ENCODE data around the gene KRTAP10-2.
A peak's percentile ranks its signal among the peaks of the same experiment; 100 is the strongest.
"Not testable (repeated sequence)": the region's sequence is repeated elsewhere in the genome, so short reads cannot be mapped to it uniquely, and the experiment has no call there.

The KRTAP10-2 gene

DNA sequence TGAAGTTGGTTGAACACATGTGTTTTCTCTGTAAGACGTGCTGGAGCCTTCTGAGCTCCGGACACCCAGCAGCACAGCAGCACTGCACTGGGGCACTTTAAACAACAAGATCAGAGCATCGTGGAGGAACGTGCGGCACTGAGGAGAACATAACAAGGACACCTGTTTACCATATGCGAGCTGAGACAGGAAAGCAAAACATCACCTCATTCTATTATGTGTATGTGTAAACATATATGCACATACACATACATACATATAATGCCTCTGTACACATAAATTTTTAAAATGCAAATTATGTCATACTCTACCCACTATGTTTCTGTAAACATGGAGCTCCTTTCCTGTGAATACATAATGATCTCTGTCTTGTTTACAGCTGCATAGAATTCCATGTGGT, 44.2 kb upstream of the KRTAP10-2 start:
- H3K27me3 Mint-ChIP-seq (ENCODE audit: low read depth), result peaks cover 20% of the 10 kb centered on the region
- H3K9me3 Mint-ChIP-seq, result peaks cover 5% of the 10 kb centered on the region
- H3K4me3 Mint-ChIP-seq, result no peak overlapping the region
- TF ChIP-seq, protein P1, sequence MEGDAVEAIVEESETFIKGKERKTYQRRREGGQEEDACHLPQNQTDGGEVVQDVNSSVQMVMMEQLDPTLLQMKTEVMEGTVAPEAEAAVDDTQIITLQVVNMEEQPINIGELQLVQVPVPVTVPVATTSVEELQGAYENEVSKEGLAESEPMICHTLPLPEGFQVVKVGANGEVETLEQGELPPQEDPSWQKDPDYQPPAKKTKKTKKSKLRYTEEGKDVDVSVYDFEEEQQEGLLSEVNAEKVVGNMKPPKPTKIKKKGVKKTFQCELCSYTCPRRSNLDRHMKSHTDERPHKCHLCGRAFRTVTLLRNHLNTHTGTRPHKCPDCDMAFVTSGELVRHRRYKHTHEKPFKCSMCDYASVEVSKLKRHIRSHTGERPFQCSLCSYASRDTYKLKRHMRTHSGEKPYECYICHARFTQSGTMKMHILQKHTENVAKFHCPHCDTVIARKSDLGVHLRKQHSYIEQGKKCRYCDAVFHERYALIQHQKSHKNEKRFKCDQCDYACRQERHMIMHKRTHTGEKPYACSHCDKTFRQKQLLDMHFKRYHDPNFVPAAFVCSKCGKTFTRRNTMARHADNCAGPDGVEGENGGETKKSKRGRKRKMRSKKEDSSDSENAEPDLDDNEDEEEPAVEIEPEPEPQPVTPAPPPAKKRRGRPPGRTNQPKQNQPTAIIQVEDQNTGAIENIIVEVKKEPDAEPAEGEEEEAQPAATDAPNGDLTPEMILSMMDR (IDR thresholded peaks at IDR 0.05; ENCODE audit: unreplicated experiment in 3 of 3), result no peak
- H3K4me1 Mint-ChIP-seq, result peaks cover 11% of the 10 kb centered on the region
- no peaks in the 10 kb centered on the region for H3K36me3 Mint-ChIP-seq (ENCODE audit: low read depth)
- H3K27ac Mint-ChIP-seq, result no peak overlapping the region

DNA sequence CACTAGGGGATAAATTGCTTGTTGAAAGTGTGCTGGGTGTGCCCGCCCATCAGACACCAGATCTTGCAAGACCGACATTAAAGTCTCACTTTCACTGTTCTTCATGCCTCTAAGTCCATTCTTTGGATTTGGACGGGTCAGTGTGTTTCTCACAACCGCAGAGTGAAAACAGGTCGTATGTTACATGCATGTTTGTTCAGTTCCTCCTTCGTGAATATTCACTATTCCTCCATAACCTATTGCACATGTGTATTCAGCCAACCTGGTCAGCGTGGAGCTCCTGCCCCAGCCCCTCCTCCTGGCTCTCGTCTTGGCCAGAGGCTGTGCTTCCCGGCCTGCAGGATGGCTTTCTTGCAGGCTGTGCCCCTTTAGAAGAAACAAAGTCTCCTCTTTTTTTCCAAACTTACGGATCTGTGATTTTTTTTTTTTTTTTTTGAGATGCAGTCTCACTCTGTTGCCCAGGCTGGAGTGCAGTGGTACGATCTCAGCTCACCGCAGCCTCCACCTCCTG, 43.2 kb upstream of the KRTAP10-2 start:
- Mint-ChIP-seq H3K4me3 (no peak overlapping the region), H3K4me1 (peaks cover 11% of the 10 kb centered on the region), H3K9me3 (peaks cover 5% of the 10 kb centered on the region), H3K36me3 (ENCODE audit: low read depth) (no peaks in the 10 kb centered on the region), H3K27ac (no peak overlapping the region), H3K27me3 (ENCODE audit: low read depth) (peaks cover 17% of the 10 kb centered on the region)
- TF ChIP-seq, protein P1 (IDR thresholded peaks at IDR 0.05; ENCODE audit: unreplicated experiment in 3 of 3), result no peak

DNA sequence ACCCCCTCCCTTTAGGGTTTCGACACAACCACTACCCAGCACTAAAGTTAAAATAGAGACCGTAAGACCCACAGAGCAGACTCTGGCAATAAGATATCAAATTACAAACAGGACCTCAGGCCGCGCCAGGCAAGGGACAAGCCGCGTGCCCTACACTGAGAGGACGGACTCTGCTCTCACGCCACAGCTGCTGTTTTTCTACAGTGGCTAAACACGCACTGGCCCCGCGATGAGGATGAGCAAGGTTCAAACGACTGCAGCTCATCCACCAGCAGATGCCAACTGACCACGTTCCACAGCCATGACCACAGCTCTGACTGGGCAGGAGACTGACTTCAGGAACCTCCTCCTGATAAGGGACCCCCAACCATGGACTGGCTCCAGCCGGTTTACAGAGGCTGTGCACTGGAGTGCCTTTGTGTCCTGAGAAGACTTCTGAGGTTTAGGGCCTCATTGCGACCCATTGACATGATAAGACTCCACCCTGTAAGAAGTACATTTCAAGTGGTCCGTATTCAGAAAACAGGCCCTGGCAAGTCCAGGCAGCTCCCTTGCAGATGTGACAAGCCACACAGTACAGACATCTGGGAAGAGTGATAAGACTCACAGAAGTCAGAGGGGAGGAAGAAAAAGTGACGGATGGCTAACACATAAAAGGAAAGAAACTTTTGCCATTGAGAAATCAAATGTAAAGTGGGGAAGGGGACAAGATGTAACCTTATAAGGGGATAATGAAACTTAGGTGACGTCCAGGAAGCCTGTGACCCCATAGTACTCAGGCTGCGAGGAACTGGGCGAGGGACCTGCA, 42.5 kb upstream of the KRTAP10-2 start:
- H3K27ac Mint-ChIP-seq, result no peak overlapping the region
- peaks cover 4% of the 10 kb centered on the region for H3K9me3 Mint-ChIP-seq
- H3K4me3 Mint-ChIP-seq, result peak overlapping the region in 1 of 3 experiments; percentile 21
- H3K4me1 Mint-ChIP-seq, result peaks cover 11% of the 10 kb centered on the region
- peaks cover 17% of the 10 kb centered on the region for H3K27me3 Mint-ChIP-seq (ENCODE audit: low read depth)
- H3K36me3 Mint-ChIP-seq (ENCODE audit: low read depth), result no peaks in the 10 kb centered on the region
- TF ChIP-seq, protein P1 (IDR thresholded peaks at IDR 0.05; ENCODE audit: unreplicated experiment in 3 of 3), result no peak

DNA sequence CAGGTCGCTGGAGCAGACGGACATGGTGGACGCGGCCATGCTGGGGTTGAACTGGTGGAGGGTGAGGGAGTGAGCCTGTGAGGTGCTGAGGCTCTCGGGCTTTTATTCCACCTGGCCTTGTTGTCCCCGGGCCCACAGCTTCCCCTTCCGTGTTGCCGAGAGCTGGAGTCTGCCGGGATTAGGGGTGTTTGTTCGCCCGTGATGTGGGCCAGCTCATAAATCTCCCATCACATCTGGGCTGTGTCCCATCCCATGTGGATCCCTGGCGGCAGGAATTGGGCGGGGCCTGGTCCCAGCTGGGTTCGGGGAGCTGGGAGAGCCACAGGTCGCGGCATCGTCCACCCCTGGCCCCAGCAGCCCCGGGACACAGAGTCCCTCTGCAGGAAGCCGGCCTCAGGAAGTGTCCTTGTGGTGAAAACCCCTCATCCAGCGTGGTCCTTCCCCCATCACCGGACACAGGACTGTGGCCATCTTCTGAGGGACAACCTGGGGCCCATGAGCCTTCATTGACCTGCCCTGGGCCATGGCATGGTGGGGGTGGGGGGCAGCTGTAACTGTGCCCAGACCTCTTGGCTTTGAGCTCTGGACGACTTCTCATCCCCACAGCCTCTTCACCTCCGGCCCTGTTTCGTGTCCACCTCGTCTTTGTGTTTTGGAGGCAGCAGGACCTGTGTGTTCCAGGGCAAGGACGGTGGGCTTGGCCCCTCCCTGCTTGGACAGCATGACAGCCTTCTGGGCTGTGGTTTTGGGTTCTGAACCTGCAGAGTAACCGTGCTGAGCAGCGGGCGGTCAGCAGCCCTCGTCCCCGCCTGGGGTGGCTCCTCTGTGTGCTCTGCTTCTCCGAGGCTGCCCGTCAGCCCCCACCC, 41.4 kb upstream of the KRTAP10-2 start, which contains the start of gene KRTAP10-6:
Gene KRTAP10-6 (minus strand): TSS at position 60 of the 866 bp plus-strand sequence. CDS start 21 bp downstream, at position 39.
- peak within 1 kb of the TSS in 1 of 3 experiments; percentile 21 for H3K4me3 Mint-ChIP-seq
- TF ChIP-seq, protein P1 (IDR thresholded peaks at IDR 0.05; ENCODE audit: unreplicated experiment in 3 of 3), result no peak
- peaks cover 21% of the 10 kb centered on the region for H3K27me3 Mint-ChIP-seq (ENCODE audit: low read depth)
- no peak within 1 kb of the TSS for H3K27ac Mint-ChIP-seq
- peaks cover 11% of the 10 kb centered on the region for H3K4me1 Mint-ChIP-seq
- no peaks in the 10 kb centered on the region for H3K36me3 Mint-ChIP-seq (ENCODE audit: low read depth)
- H3K9me3 Mint-ChIP-seq, result no peaks in the 10 kb centered on the region

DNA sequence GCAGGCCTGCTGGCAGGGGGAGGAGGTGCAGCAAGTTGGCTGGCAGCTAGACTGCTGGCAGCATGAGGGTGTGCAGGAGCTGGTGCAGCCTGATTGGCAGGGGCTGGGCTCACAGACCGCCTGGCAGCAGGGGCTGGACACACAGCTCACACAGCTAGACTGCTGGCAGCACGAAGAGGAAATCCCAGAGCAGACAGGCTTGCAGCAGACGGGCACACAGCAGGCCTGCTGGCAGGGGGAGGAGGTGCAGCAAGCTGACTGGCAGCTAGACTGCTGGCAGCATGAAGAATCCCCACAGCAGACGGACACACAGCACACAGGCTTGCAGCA, 40.5 kb upstream of the KRTAP10-2 start:
- Mint-ChIP-seq H3K27me3 (ENCODE audit: low read depth) (peaks cover 30% of the 10 kb centered on the region), H3K4me1 (peaks cover 11% of the 10 kb centered on the region)
- not testable (repeated sequence) for H3K36me3 Mint-ChIP-seq (ENCODE audit: low read depth); H3K4me3 Mint-ChIP-seq; H3K9me3 Mint-ChIP-seq; H3K27ac Mint-ChIP-seq

DNA sequence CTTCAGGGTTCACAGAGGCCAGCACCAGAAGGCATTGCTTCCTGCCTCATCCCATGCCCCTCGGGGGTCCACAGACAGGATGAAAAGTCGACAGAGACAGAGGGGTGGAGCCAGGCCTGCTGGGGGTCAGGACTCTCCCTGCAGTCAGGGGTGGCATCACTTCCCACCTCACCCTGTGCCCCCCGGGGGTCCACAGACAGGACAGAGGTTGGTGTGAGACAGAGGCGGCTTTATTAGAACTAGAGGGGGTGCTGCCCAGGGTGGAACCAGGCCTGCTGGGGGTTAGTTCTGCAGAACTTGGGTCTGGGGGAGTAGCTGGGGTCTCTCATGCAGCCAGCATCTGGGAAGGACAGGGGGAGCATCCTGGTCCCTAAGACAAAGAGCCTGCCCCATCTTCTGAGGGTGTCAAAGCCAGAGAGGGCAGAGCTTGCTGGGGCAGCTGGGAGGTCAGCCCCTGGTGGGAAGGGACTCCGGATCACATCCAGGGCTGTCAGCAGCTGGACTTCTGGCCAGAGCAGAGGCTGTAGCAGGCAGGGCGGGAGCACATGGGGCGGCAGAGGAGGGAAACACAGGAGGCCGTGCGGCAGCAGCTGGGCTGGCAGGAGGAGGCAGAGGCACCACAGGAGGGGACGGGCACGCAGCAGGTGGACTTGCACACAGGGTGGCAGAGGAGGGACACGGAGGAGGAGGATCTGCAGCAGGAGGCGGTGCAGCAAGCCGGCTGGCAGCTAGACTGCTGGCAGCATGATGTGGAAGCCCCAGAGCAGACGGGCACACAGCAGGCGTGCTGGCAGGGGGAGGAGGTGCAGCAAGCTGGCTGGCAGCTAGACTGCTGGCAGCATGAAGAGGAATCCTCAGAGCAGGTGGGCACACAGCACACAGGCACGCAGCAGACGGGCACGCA, 39.8 kb upstream of the KRTAP10-2 start:
- not testable (repeated sequence) for H3K36me3 Mint-ChIP-seq (ENCODE audit: low read depth); H3K27ac Mint-ChIP-seq; H3K4me3 Mint-ChIP-seq
- peaks cover 11% of the 10 kb centered on the region for H3K4me1 Mint-ChIP-seq
- H3K27me3 Mint-ChIP-seq (ENCODE audit: low read depth), result peaks cover 33% of the 10 kb centered on the region
- peaks cover 11% of the 10 kb centered on the region for H3K9me3 Mint-ChIP-seq
